Liver (tissue), 3 donors: ENCODE data around the gene P2RX3.

Experiments
- FOXA1 ChIP-seq: IDR thresholded peaks from 2 replicates; pipeline ENCODE4 v1.6.1; 2016; ENCODE audit warnings: antibody characterized with exemption
- GABPA ChIP-seq, 2 donors: IDR thresholded peaks in 1 of 2; conservative IDR thresholded peaks in 1 of 2; 2 replicates each; pipeline ENCODE4 v1.6.1; 2016; ENCODE audit warnings: antibody characterized with exemption in 2 of 2, mild to moderate bottlenecking in 1 of 2, moderate library complexity in 1 of 2
- JUND ChIP-seq, 2 donors: IDR thresholded peaks; 2 replicates each; pipeline ENCODE4 v1.6.1; 2016; ENCODE audit warnings: antibody characterized with exemption in 2 of 2
- MAX ChIP-seq: IDR thresholded peaks from 2 replicates; pipeline ENCODE4 v1.6.1; 2016; ENCODE audit warnings: antibody characterized with exemption
- NR2F2 ChIP-seq: IDR thresholded peaks from 2 replicates; pipeline ENCODE4 v1.6.1; 2016; ENCODE audit warnings: antibody characterized with exemption
- RAD21 ChIP-seq, 2 donors: IDR thresholded peaks; 2 replicates each; pipeline ENCODE4 v1.6.1; 2016; ENCODE audit warnings: antibody characterized with exemption in 2 of 2, mild to moderate bottlenecking in 2 of 2
- SP1 ChIP-seq: IDR thresholded peaks from 2 replicates; pipeline ENCODE4 v1.6.1; 2018; ENCODE audit warnings: antibody characterized with exemption, mild to moderate bottlenecking
- ZBTB33 ChIP-seq: IDR thresholded peaks from 2 replicates; pipeline ENCODE4 v1.6.1; 2016; ENCODE audit warnings: antibody characterized with exemption
- TF ChIP-seq, protein P1 (sequence below): fragments of 150-350 bp; IDR thresholded peaks from 2 replicates; pipeline ENCODE4 v1.5.1; 2017; ENCODE audit warnings: improper control_type of control experiment, low read depth, low read length; ENCODE audit not compliant: missing input control
- TF ChIP-seq, protein P2 (sequence below): IDR thresholded peaks from 2 replicates; pipeline ENCODE4 v1.6.1; 2016; ENCODE audit warnings: antibody characterized with exemption
- TF ChIP-seq, protein P3 (sequence below): IDR thresholded peaks from 2 replicates; pipeline ENCODE4 v1.6.1; 2016; ENCODE audit warnings: antibody characterized with exemption, mild to moderate bottlenecking
- donor health status: healthy.
- donor health status: healthy.

GRCh38 chr11:57378186-57378585 lies 40.0 kb downstream of the P2RX3 start:
- TF ChIP-seq, protein P1, sequence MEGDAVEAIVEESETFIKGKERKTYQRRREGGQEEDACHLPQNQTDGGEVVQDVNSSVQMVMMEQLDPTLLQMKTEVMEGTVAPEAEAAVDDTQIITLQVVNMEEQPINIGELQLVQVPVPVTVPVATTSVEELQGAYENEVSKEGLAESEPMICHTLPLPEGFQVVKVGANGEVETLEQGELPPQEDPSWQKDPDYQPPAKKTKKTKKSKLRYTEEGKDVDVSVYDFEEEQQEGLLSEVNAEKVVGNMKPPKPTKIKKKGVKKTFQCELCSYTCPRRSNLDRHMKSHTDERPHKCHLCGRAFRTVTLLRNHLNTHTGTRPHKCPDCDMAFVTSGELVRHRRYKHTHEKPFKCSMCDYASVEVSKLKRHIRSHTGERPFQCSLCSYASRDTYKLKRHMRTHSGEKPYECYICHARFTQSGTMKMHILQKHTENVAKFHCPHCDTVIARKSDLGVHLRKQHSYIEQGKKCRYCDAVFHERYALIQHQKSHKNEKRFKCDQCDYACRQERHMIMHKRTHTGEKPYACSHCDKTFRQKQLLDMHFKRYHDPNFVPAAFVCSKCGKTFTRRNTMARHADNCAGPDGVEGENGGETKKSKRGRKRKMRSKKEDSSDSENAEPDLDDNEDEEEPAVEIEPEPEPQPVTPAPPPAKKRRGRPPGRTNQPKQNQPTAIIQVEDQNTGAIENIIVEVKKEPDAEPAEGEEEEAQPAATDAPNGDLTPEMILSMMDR: no peak
- TF ChIP-seq GABPA (IDR thresholded peaks at IDR 0.05 in 1 of 2, conservative IDR thresholded peaks at IDR 0.05 in 1 of 2) (no peak), ZBTB33 (no peak), SP1 (no peak), RAD21 (IDR thresholded peaks at IDR 0.05) (no peak), FOXA1 (no peak), MAX (no peak), NR2F2 (no peak), JUND (IDR thresholded peaks at IDR 0.05) (no peak)
- TF ChIP-seq, protein P2, sequence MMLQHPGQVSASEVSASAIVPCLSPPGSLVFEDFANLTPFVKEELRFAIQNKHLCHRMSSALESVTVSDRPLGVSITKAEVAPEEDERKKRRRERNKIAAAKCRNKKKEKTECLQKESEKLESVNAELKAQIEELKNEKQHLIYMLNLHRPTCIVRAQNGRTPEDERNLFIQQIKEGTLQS: no peak
- TF ChIP-seq, protein P3, sequence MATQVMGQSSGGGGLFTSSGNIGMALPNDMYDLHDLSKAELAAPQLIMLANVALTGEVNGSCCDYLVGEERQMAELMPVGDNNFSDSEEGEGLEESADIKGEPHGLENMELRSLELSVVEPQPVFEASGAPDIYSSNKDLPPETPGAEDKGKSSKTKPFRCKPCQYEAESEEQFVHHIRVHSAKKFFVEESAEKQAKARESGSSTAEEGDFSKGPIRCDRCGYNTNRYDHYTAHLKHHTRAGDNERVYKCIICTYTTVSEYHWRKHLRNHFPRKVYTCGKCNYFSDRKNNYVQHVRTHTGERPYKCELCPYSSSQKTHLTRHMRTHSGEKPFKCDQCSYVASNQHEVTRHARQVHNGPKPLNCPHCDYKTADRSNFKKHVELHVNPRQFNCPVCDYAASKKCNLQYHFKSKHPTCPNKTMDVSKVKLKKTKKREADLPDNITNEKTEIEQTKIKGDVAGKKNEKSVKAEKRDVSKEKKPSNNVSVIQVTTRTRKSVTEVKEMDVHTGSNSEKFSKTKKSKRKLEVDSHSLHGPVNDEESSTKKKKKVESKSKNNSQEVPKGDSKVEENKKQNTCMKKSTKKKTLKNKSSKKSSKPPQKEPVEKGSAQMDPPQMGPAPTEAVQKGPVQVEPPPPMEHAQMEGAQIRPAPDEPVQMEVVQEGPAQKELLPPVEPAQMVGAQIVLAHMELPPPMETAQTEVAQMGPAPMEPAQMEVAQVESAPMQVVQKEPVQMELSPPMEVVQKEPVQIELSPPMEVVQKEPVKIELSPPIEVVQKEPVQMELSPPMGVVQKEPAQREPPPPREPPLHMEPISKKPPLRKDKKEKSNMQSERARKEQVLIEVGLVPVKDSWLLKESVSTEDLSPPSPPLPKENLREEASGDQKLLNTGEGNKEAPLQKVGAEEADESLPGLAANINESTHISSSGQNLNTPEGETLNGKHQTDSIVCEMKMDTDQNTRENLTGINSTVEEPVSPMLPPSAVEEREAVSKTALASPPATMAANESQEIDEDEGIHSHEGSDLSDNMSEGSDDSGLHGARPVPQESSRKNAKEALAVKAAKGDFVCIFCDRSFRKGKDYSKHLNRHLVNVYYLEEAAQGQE: no peak
